ENCODE measurements around the gene DDX50.
"Not testable (repeated sequence)": the region's sequence is repeated elsewhere in the genome, so short reads cannot be mapped to it uniquely, and the experiment has no call there.

DDX50 gene

GRCh38 chr10:68900427-68901104 is 549 bp upstream of the DDX50 start:
- in situ Hi-C loops (cut with MboI; ENCODE audit: low sequenced_read_pairs): no loop called here

GRCh38 chr10:68902382-68902781 is 1.3 kb downstream of the DDX50 start:
- in situ Hi-C loops (cut with MboI; ENCODE audit: low sequenced_read_pairs): no loop called here

GRCh38 chr10:68924593-68924992 is 23.5 kb downstream of the DDX50 start:
- in situ Hi-C loops (cut with MboI; ENCODE audit: low sequenced_read_pairs): no loop called here

- in situ Hi-C loops (cut with MboI; ENCODE audit: low sequenced_read_pairs): no loop called here
These were observed 24.4 kb downstream of the DDX50 start for GRCh38 chr10:68925489-68925888.

- in situ Hi-C loops (cut with MboI; ENCODE audit: low sequenced_read_pairs): not testable (repeated sequence)
These were observed 28.0 kb downstream of the DDX50 start for GRCh38 chr10:68929157-68929556.

GRCh38 chr10:68929888-68930287 is 28.8 kb downstream of the DDX50 start:
- in situ Hi-C loops (cut with MboI; ENCODE audit: low sequenced_read_pairs): not testable (repeated sequence)

- in situ Hi-C loops (cut with MboI; ENCODE audit: low sequenced_read_pairs): not testable (repeated sequence)
These were observed 31.7 kb downstream of the DDX50 start for GRCh38 chr10:68932860-68933259.

- in situ Hi-C loops (cut with MboI; ENCODE audit: low sequenced_read_pairs): no loop called here
These were observed 33.9 kb downstream of the DDX50 start for GRCh38 chr10:68934994-68935393.

GRCh38 chr10:68938117-68938516 is 37.0 kb downstream of the DDX50 start:
- in situ Hi-C loops (cut with MboI; ENCODE audit: low sequenced_read_pairs): no loop called here

- in situ Hi-C loops (cut with MboI; ENCODE audit: low sequenced_read_pairs): no loop called here
These were observed 37.8 kb downstream of the DDX50 start for GRCh38 chr10:68938884-68939283.

- in situ Hi-C loops (cut with MboI; ENCODE audit: low sequenced_read_pairs): not testable (repeated sequence)
These were observed 39.8 kb downstream of the DDX50 start for GRCh38 chr10:68940917-68941316.

- in situ Hi-C loops (cut with MboI; ENCODE audit: low sequenced_read_pairs): no loop called here
These were observed 49.5 kb downstream of the DDX50 start for GRCh38 chr10:68950598-68950997.

- in situ Hi-C loops (cut with MboI; ENCODE audit: low sequenced_read_pairs): no loop called here
These were observed 53.8 kb downstream of the DDX50 start for GRCh38 chr10:68954904-68955303.

GRCh38 chr10:68955355-68955831 is 54.3 kb downstream of the DDX50 start:
- in situ Hi-C loops (cut with MboI; ENCODE audit: low sequenced_read_pairs): no loop called here

GRCh38 chr10:68955832-68956532 is 54.9 kb downstream of the DDX50 start, which contains the start of gene DDX21:
DDX21 (plus strand) TSS chr10:68956170; CDS start chr10:68956226, 56 bp downstream.
- in situ Hi-C loops (cut with MboI; ENCODE audit: low sequenced_read_pairs): no loop called here

GRCh38 chr10:68957284-68957615 is 56.1 kb downstream of the DDX50 start:
- in situ Hi-C loops (cut with MboI; ENCODE audit: low sequenced_read_pairs): no loop called here

- in situ Hi-C loops (cut with MboI; ENCODE audit: low sequenced_read_pairs): no loop called here
These were observed 56.5 kb downstream of the DDX50 start for GRCh38 chr10:68957654-68958053.

GRCh38 chr10:68959695-68960527 is 58.8 kb downstream of the DDX50 start:
- in situ Hi-C loops (cut with MboI; ENCODE audit: low sequenced_read_pairs): no loop called here

- in situ Hi-C loops (cut with MboI; ENCODE audit: low sequenced_read_pairs): no loop called here
These were observed 62.0 kb downstream of the DDX50 start for GRCh38 chr10:68963151-68963550.

GRCh38 chr10:68973975-68974374 is 72.9 kb downstream of the DDX50 start:
- in situ Hi-C loops (cut with MboI; ENCODE audit: low sequenced_read_pairs): no loop called here

- in situ Hi-C loops (cut with MboI; ENCODE audit: low sequenced_read_pairs): not testable (repeated sequence)
These were observed 74.9 kb downstream of the DDX50 start for GRCh38 chr10:68975936-68976473.

All from HL-60/S4 treated with retinoic acid at 250 ng/mL for 4 days and 3 days (cell line).